HG02870 (cell line): ENCODE results near the gene TMPRSS9.
"Not testable (repeated sequence)": the region's sequence is repeated elsewhere in the genome, so short reads cannot be mapped to it uniquely, and the experiment has no call there.

ENCODE experiments used
- ATAC-seq: cut with Tn5 transposase; IDR thresholded peaks from one replicate; pipeline ENCODE4 v1.9.1; 2021; ENCODE audit warnings: mild to moderate bottlenecking, moderate library complexity; ENCODE audit not compliant: unreplicated experiment

Gene TMPRSS9

GRCh38 chr19:2416321-2417097, 56.4 kb downstream of the TMPRSS9 start:
- ATAC-seq = no peak

GRCh38 chr19:2417436-2417835, 57.4 kb downstream of the TMPRSS9 start:
- not testable (repeated sequence) for ATAC-seq

- no peak for ATAC-seq
These were observed 57.9 kb downstream of the TMPRSS9 start for GRCh38 chr19:2417881-2418406.

GRCh38 chr19:2419754-2420153, 59.7 kb downstream of the TMPRSS9 start:
- no peak for ATAC-seq

- ATAC-seq = no peak
These were observed 60.4 kb downstream of the TMPRSS9 start for GRCh38 chr19:2420490-2420889.

GRCh38 chr19:2421581-2422306, 61.7 kb downstream of the TMPRSS9 start:
- ATAC-seq = no peak

GRCh38 chr19:2423071-2423914, 63.2 kb downstream of the TMPRSS9 start:
- no peak for ATAC-seq

GRCh38 chr19:2423915-2424685, 64.0 kb downstream of the TMPRSS9 start:
- no peak for ATAC-seq

- ATAC-seq = no peak
These were observed 64.9 kb downstream of the TMPRSS9 start for GRCh38 chr19:2424686-2425621.

GRCh38 chr19:2425622-2426581, 65.8 kb downstream of the TMPRSS9 start:
- ATAC-seq = no peak

GRCh38 chr19:2426611-2427428, 66.8 kb downstream of the TMPRSS9 start:
- peak; percentile 14 for ATAC-seq

GRCh38 chr19:2427429-2428320, 67.6 kb downstream of the TMPRSS9 start, which contains the start of gene TIMM13:
Gene TIMM13 (minus strand): TSS chr19:2427586. CDS start chr19:2427533, 53 bp downstream.
- ATAC-seq = peak; percentile 74

- no peak for ATAC-seq
These were observed 68.2 kb downstream of the TMPRSS9 start for GRCh38 chr19:2428321-2428690.

- ATAC-seq = no peak
These were observed 69.0 kb downstream of the TMPRSS9 start for GRCh38 chr19:2428756-2429711.

- ATAC-seq = no peak
These were observed 70.0 kb downstream of the TMPRSS9 start for GRCh38 chr19:2429917-2430535.
